Measurements from ENCODE around the gene FSCN2. TPM values are rescaled to one million over a fixed set of nuclear protein-coding genes. Genes with fewer than 3 reads are reported as not detected.
"Not testable (repeated sequence)": the region's sequence is repeated elsewhere in the genome, so short reads cannot be mapped to it uniquely, and the experiment has no call there.

Gene FSCN2
- total RNA-seq, 2 donors from 2014 or later = 0.95 to 1.8 TPM

DNA sequence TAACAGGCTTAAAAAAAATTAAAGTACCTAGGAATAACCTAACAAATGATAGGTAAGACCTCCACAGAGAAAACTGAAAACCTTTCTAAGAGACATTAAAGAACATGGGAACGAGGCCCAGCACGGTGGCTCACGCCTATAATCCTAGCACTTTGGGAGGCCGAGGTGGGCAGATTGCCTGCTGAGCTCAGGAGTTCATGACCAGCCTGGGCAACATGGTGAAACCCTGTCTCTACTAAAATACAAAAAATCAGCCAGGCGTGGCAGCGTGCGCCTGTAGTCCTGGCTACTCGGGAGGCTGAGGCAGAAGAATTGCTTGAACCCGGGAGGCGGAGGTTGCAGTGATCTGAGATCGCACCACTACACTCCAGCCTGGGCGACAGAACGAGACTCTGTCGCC, 56.6 kb downstream of the FSCN2 start:
- not testable (repeated sequence) for H3K27ac Mint-ChIP-seq; ATAC-seq (replicated peaks in 1 of 2); DNase-seq; H3K27me3 Mint-ChIP-seq (ENCODE audit: low read depth); H3K9me3 Mint-ChIP-seq; H3K4me1 Mint-ChIP-seq (ENCODE audit: low read depth); H3K4me3 Mint-ChIP-seq
- H3K36me3 Mint-ChIP-seq (ENCODE audit: insufficient read depth in 2 of 2) = peaks cover 6 to 17% of the 10 kb centered on the region in 2 donors

DNA sequence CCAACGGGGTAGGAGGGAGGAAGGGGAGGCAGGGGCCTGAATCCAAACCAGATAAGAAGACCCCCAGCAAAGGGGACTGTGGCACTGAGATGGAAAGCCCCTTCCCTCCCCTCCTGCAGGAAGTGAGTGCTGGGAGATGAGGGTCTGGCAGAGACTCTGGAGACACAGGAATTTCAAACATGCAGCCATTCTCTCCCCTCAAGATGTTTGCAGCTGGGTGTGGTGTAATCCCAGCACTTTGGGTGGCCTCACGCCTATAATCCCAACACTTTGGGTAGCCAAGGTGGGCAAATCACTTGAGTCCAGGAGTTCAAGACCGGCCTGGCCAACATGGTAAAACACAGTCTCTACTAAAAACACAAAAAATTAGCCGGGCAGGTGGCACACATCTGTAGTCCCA, 57.9 kb downstream of the FSCN2 start:
- Mint-ChIP-seq H3K4me1 (ENCODE audit: low read depth) (no peaks in the 10 kb centered on the region), H3K27ac (no peak overlapping the region), H3K9me3 (no peaks in the 10 kb centered on the region), H3K4me3 (no peak overlapping the region), H3K36me3 (ENCODE audit: insufficient read depth in 2 of 2) (peaks cover 6 to 16% of the 10 kb centered on the region in 2 donors), H3K27me3 (ENCODE audit: low read depth) (no peaks in the 10 kb centered on the region)
- DNase-seq (no peak), ATAC-seq (replicated peaks in 1 of 2) (no peak)

Other genes with a start within 250 kb of the FSCN2 start
- 10 to 100 TPM; 49.8 to 63.6 TPM for gene SLC38A10, start 233.1 kb upstream of the FSCN2 start, total RNA-seq
- under 1 TPM; 0.02 to 0.14 TPM for gene BAHCC1, start 132.9 kb upstream of the FSCN2 start, total RNA-seq
- gene ACTG1, start 15.6 kb upstream of the FSCN2 start, total RNA-seq = 1,000 to 10,000 TPM; 3,862 to 3,966 TPM
- gene FAAP100, start 24.0 kb downstream of the FSCN2 start, total RNA-seq = 10 to 100 TPM; 21.3 to 29.1 TPM
- 100 to 1,000 TPM in 1 of 2 donors, 10 to 100 TPM in 1; 89.7 to 107 TPM for gene NPLOC4, start 108.7 kb downstream of the FSCN2 start, total RNA-seq
- 1 to 10 TPM in 1 of 2 donors, under 1 TPM in 1; 0.63 to 1.1 TPM for gene TSPAN10, start 108.8 kb downstream of the FSCN2 start, total RNA-seq
- 1 to 10 TPM; 4.2 to 4.4 TPM for gene PDE6G, start 128.2 kb downstream of the FSCN2 start, total RNA-seq
- gene OXLD1, start 138.2 kb downstream of the FSCN2 start, total RNA-seq = 10 to 100 TPM; 49.1 to 58.8 TPM
- 10 to 100 TPM; 26.1 to 46.5 TPM for gene CCDC137, start 138.4 kb downstream of the FSCN2 start, total RNA-seq
- gene ARL16, start 155.4 kb downstream of the FSCN2 start, total RNA-seq = 10 to 100 TPM; 33.0 to 45.3 TPM
- gene HGS, start 155.6 kb downstream of the FSCN2 start, total RNA-seq = 10 to 100 TPM; 95.5 to 96.0 TPM
- gene MRPL12, start 175.0 kb downstream of the FSCN2 start, total RNA-seq = 10 to 100 TPM; 49.1 to 64.7 TPM
- 10 to 100 TPM in 1 of 2 donors, 1 to 10 TPM in 1; 9.2 to 11.3 TPM for gene SLC25A10, start 183.9 kb downstream of the FSCN2 start, total RNA-seq

Data from activated T-cell treated with anti-CD3 and anti-CD28 coated beads, Interleukin-2, amount 50 U/mL, for 72 hours (primary cell).